Small intestine (tissue), 4 donors: ENCODE measurements around the gene KLHL33. TPM values are rescaled to one million over a fixed set of nuclear protein-coding genes. Genes with fewer than 3 reads are reported as not detected.

Experiments
- polyA plus RNA-seq, 4 donors: library from polyadenylated mRNA; stranded (reverse) in 3 of 4; unstranded in 1 of 4; fragments of 200-250 nt in 3 of 4; fragments of 120-200 nt in 1 of 4; gene quantifications; one replicate each; pipeline versions ENCODE4 v1.2.1 to v1.2.3, GENCODE V29; 2013
- donor health status: healthy with polysubstance abuse.
- donor health status: Bipolar disorder and iron deficiency.
- donor health status: healthy.

Gene KLHL33
- polyA plus RNA-seq, 4 donors: under 0.01 to 0.37 (median 0.07) TPM; not detected in 1

Other genes with a start within 250 kb of the KLHL33 start
- not detected for gene OR11G2, start 245.3 kb downstream of the KLHL33 start, polyA plus RNA-seq
- gene OR11H6, start 212.5 kb downstream of the KLHL33 start, polyA plus RNA-seq: not detected
- under 1 TPM in 1 of 4 donors, not detected in 3; 0.10 TPM for gene OR11H7, start 207.2 kb downstream of the KLHL33 start, polyA plus RNA-seq
- gene OR11H4, start 196.9 kb downstream of the KLHL33 start, polyA plus RNA-seq: not detected
- gene TTC5, start 130.2 kb downstream of the KLHL33 start, polyA plus RNA-seq: 10 to 100 TPM in 1 of 4 donors, 1 to 10 TPM in 3; 4.1 to 14.9 (median 5.6) TPM
- 10 to 100 TPM; 43.5 to 67.9 (median 44.1) TPM for gene CCNB1IP1, start 102.9 kb downstream of the KLHL33 start, polyA plus RNA-seq
- 10 to 100 TPM in 3 of 4 donors, 1 to 10 TPM in 1; 9.5 to 26.8 (median 14.2) TPM for gene PARP2, start 92.5 kb downstream of the KLHL33 start, polyA plus RNA-seq
- gene TEP1, start 22.7 kb downstream of the KLHL33 start, polyA plus RNA-seq: 10 to 100 TPM; 32.9 to 87.4 (median 66.0) TPM
- gene OSGEP, start 18.6 kb upstream of the KLHL33 start, polyA plus RNA-seq: 10 to 100 TPM; 38.6 to 59.1 (median 45.8) TPM
- gene APEX1, start 19.1 kb upstream of the KLHL33 start, polyA plus RNA-seq: 100 to 1,000 TPM; 122 to 216 (median 191) TPM
- 10 to 100 TPM; 37.6 to 55.1 (median 49.2) TPM for gene PIP4P1, start 25.3 kb upstream of the KLHL33 start, polyA plus RNA-seq
- 100 to 1,000 TPM; 168 to 353 (median 202) TPM for gene PNP, start 33.2 kb upstream of the KLHL33 start, polyA plus RNA-seq
- under 1 TPM in 1 of 4 donors, not detected in 3; 0.78 TPM for gene RNASE10, start 69.4 kb upstream of the KLHL33 start, polyA plus RNA-seq
- not detected for gene RNASE9, start 124.9 kb upstream of the KLHL33 start, polyA plus RNA-seq
- gene RNASE11, start 151.8 kb upstream of the KLHL33 start, polyA plus RNA-seq: not detected
- gene RNASE12, start 155.2 kb upstream of the KLHL33 start, polyA plus RNA-seq: not detected
- gene OR6S1, start 205.5 kb upstream of the KLHL33 start, polyA plus RNA-seq: not detected
- 10 to 100 TPM in 3 of 4 donors, 1 to 10 TPM in 1; 8.1 to 45.7 (median 31.1) TPM for gene RNASE4, start 248.4 kb upstream of the KLHL33 start, polyA plus RNA-seq